PC-3 (cell line): ENCODE measurements around the gene PLAGL1. TPM values are rescaled to one million over a fixed set of nuclear protein-coding genes. Genes with fewer than 3 reads are reported as not detected.

Experiments
- ATAC-seq: fragments of 200-7000 bp; cut with Tn5 transposase; 2 replicates; pipeline ENCODE4 v1.9.1; 2020; ENCODE audit warnings: mild to moderate bottlenecking, moderate library complexity
- BruUV-seq: library from RNA; stranded (reverse); fragments of 400-500 nt; replicated peaks from 2 replicates; lab custom pipeline; 2021; lab: Mats Ljungman, UMichigan
- CTCF ChIA-PET: fragments of 300-600 bp; sonication (Branson Sonifier 250); formaldehyde crosslinking; loops from one replicate; lab custom pipeline; 2022; ENCODE audit warnings: antibody characterized with exemption; lab: Charles Lee
- POLR2A ChIA-PET: fragments of 300-600 bp; sonication (Branson Sonifier 250); formaldehyde crosslinking; loops from one replicate; lab custom pipeline; 2022; ENCODE audit warnings: antibody characterized with exemption; ENCODE audit not compliant: unreplicated experiment; lab: Charles Lee
- DNase-seq: peaks from one replicate; pipeline ENCODE4 v3.0.0-alpha.2; 2015
- H2AFZ ChIP-seq: fragments of 300-600 bp; sonication (generic); 2 replicates; pipeline ENCODE4 v1.6.0; 2016; ENCODE audit warnings: antibody characterized with exemption, low read length
- H3F3A ChIP-seq: fragments of 300-600 bp; sonication (generic); one replicate; pipeline ENCODE4 v1.6.0; 2017; ENCODE audit warnings: antibody characterized with exemption, low read length, control low read depth, mild to moderate bottlenecking; ENCODE audit not compliant: unreplicated experiment
- H3K27ac ChIP-seq: fragments of 300-600 bp; sonication (generic); 2 replicates; pipeline ENCODE4 v1.5.1; 2016; ENCODE audit warnings: mild to moderate bottlenecking, low read length
- H3K27me3 ChIP-seq: fragments of 300-600 bp; sonication (generic); 2 replicates; pipeline ENCODE4 v1.6.1; 2016; ENCODE audit warnings: low read length, mixed read lengths
- H3K36me3 ChIP-seq: fragments of 300-600 bp; sonication (generic); 2 replicates; pipeline ENCODE4 v1.6.1; 2016; ENCODE audit warnings: low read depth, mixed run types, low read length, mixed read lengths
- H3K4me1 ChIP-seq: fragments of 300-600 bp; sonication (generic); 2 replicates; pipeline ENCODE4 v1.5.1; 2016; ENCODE audit warnings: low read length; ENCODE audit not compliant: insufficient read depth
- H3K4me2 ChIP-seq: fragments of 300-600 bp; sonication (generic); 2 replicates; pipeline ENCODE4 v1.6.0; 2016; ENCODE audit warnings: low read length
- H3K4me3 ChIP-seq: fragments of 300-600 bp; sonication (generic); 2 replicates; pipeline ENCODE4 v1.5.1; 2016; ENCODE audit warnings: mild to moderate bottlenecking, low read length, mixed read lengths
- H3K79me2 ChIP-seq: fragments of 300-600 bp; sonication (generic); 2 replicates; pipeline ENCODE4 v1.6.1; 2017; ENCODE audit warnings: low read length, mixed read lengths
- H3K9ac ChIP-seq: fragments of 300-600 bp; sonication (generic); 2 replicates; pipeline ENCODE4 v1.6.0; 2016; ENCODE audit warnings: mild to moderate bottlenecking, low read length
- H3K9me2 ChIP-seq: fragments of 300-600 bp; sonication (generic); replicated peaks from 2 replicates; pipeline ENCODE4 v1.6.1; 2016; ENCODE audit warnings: mixed run types, low read length, mixed read lengths
- H3K9me3 ChIP-seq: fragments of 300-600 bp; sonication (generic); 2 replicates; pipeline ENCODE4 v1.6.1; 2016; ENCODE audit warnings: low read length, mixed read lengths
- H4K20me1 ChIP-seq: fragments of 300-600 bp; sonication (generic); 2 replicates; pipeline ENCODE4 v1.6.1; 2016; ENCODE audit warnings: low read length, mixed read lengths
- EZH2 ChIP-seq: fragments of 300-600 bp; sonication (generic); IDR thresholded peaks from one replicate; pipeline ENCODE4 v1.6.1; 2017; ENCODE audit warnings: antibody characterized with exemption, mild to moderate bottlenecking, low read length; ENCODE audit not compliant: unreplicated experiment
- EZH2phosphoT487 ChIP-seq: fragments of 300-600 bp; sonication (generic); IDR thresholded peaks from 2 replicates; pipeline ENCODE4 v1.6.1; 2018; ENCODE audit warnings: mild to moderate bottlenecking, antibody characterized with exemption, low read length, borderline replicate concordance
- intact Hi-C: fragments of 100-400 bp; cut with micrococcal nuclease; formaldehyde crosslinking; loops from 2 replicates; pipeline ENCODE4 v1.9.0; 2023
- total RNA-seq: library from RNA; depleted of rRNA; stranded (reverse); fragments of >200 nt; gene quantifications from 2 replicates; pipeline ENCODE4 v1.2.3, GENCODE V29; 2014
- TF ChIP-seq, protein P1 (sequence below): fragments of 300-600 bp; sonication (generic); conservative IDR thresholded peaks from 2 replicates; pipeline ENCODE4 v1.5.1; 2017; ENCODE audit warnings: antibody characterized with exemption, low read depth, mild to moderate bottlenecking, low read length

PLAGL1 gene
- total RNA-seq, 1 experiment from 2014 or later = 14.4 TPM

DNA sequence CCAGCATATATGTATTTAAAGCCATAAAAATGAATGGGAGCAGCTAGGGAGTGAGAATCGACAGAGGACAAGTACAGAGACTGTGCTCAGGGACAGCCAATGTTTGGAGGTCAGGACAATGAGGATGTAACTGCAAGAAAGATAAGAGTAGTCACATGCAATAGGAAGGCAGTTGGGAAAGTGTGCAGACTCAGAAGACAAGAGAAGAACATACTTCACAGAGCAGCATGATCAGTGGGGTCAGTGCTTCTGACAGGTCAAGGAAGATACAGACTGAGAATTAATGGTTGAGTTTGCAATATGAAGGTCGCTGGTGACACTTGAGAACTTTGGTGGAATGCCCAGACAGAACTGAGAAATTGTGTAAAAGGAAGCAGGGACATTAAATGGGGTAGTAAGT lies 25.1 kb downstream of the PLAGL1 start:
- H3K27ac ChIP-seq = no peak overlapping the region
- no peak overlapping the region for H3K9ac ChIP-seq
- H4K20me1 ChIP-seq = no peaks in the 10 kb centered on the region
- no peaks in the 10 kb centered on the region for H3K4me1 ChIP-seq
- no TSS peak for BruUV-seq
- ATAC-seq = no peak
- H3F3A ChIP-seq = no peaks in the 10 kb centered on the region
- no peaks in the 10 kb centered on the region for H3K79me2 ChIP-seq
- no peak for TF ChIP-seq EZH2phosphoT487
- H3K4me2 ChIP-seq = no peak overlapping the region
- H3K9me2 ChIP-seq = no peaks in the 10 kb centered on the region
- POLR2A ChIA-PET = no interaction called here
- intact Hi-C loops = no loop called here
- no peaks in the 10 kb centered on the region for H3K9me3 ChIP-seq
- no peak overlapping the region for H2AFZ ChIP-seq
- H3K36me3 ChIP-seq = no peaks in the 10 kb centered on the region
- H3K4me3 ChIP-seq = no peak overlapping the region
- no peak for DNase-seq
- H3K27me3 ChIP-seq = no peaks in the 10 kb centered on the region
- CTCF ChIA-PET = no interaction called here

DNA sequence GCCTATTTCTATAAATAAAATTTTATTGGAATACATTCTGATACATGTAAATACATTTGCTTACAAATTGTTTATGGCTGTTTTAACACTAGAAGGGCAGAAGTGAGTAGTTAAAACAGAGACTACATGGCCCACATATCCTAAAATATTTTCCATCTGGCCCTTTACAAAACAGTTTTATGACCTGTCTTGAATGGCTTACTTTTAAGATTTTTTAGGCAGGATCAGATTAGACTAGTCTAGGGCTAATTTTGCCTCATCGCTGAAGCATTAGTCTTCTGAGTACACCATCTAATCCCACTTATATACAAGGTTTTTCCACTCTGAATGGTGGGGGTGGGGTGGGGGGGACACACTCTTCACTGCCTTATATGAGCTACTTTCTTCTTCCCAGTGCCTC lies 27.1 kb downstream of the PLAGL1 start:
- H3K9ac ChIP-seq = no peak overlapping the region
- H3K79me2 ChIP-seq = no peaks in the 10 kb centered on the region
- TF ChIP-seq, protein P1, sequence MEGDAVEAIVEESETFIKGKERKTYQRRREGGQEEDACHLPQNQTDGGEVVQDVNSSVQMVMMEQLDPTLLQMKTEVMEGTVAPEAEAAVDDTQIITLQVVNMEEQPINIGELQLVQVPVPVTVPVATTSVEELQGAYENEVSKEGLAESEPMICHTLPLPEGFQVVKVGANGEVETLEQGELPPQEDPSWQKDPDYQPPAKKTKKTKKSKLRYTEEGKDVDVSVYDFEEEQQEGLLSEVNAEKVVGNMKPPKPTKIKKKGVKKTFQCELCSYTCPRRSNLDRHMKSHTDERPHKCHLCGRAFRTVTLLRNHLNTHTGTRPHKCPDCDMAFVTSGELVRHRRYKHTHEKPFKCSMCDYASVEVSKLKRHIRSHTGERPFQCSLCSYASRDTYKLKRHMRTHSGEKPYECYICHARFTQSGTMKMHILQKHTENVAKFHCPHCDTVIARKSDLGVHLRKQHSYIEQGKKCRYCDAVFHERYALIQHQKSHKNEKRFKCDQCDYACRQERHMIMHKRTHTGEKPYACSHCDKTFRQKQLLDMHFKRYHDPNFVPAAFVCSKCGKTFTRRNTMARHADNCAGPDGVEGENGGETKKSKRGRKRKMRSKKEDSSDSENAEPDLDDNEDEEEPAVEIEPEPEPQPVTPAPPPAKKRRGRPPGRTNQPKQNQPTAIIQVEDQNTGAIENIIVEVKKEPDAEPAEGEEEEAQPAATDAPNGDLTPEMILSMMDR = no peak
- TF ChIP-seq EZH2 (no peak), EZH2phosphoT487 (no peak)
- H3K36me3 ChIP-seq = no peaks in the 10 kb centered on the region
- ATAC-seq = no peak
- H3K27ac ChIP-seq = no peak overlapping the region
- no TSS peak for BruUV-seq
- H3K9me3 ChIP-seq = no peaks in the 10 kb centered on the region
- ChIA-PET POLR2A (no interaction called here), CTCF (no interaction called here)
- no peak overlapping the region for H2AFZ ChIP-seq
- no peaks in the 10 kb centered on the region for H3K9me2 ChIP-seq
- no peaks in the 10 kb centered on the region for H3F3A ChIP-seq
- no peaks in the 10 kb centered on the region for H3K4me1 ChIP-seq
- no peaks in the 10 kb centered on the region for H4K20me1 ChIP-seq
- no peaks in the 10 kb centered on the region for H3K27me3 ChIP-seq
- H3K4me3 ChIP-seq = no peak overlapping the region
- DNase-seq = no peak
- intact Hi-C loops = no loop called here
- H3K4me2 ChIP-seq = no peak overlapping the region

DNA sequence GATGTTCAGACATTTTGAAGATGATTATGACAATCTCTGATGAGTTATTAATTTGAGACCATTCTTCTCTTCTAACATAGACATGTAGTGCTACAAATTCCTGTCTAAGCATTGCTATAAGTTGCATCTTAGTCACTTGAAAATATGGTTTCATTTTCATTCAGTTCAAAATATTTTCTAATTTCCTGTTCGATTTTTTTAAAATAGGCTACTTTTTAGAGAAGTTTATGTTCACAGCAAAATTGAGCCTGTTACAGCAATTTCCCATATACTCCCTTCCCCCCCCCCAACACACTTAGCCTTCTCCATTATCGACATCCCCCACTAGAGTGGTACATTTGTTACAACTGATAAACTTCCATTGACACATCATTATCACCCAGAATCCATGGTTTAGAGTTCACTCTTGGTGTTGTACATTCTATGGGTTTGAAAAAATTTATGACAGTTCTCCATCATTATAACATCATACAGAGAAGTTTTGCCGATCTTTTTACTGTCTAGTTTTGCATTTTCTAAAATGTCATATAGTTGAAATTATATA lies 31.2 kb downstream of the PLAGL1 start:
- no peaks in the 10 kb centered on the region for H3K4me1 ChIP-seq
- CTCF ChIA-PET = no interaction called here
- no TSS peak for BruUV-seq
- no peak overlapping the region for H3K27ac ChIP-seq
- intact Hi-C loops = no loop called here
- H2AFZ ChIP-seq = no peak overlapping the region
- no peaks in the 10 kb centered on the region for H4K20me1 ChIP-seq
- no peaks in the 10 kb centered on the region for H3K79me2 ChIP-seq
- no peaks in the 10 kb centered on the region for H3K36me3 ChIP-seq
- H3K4me3 ChIP-seq = no peak overlapping the region
- H3K4me2 ChIP-seq = no peak overlapping the region
- POLR2A ChIA-PET = no interaction called here
- H3K9ac ChIP-seq = no peak overlapping the region
- H3K9me2 ChIP-seq = no peaks in the 10 kb centered on the region
- TF ChIP-seq EZH2phosphoT487 (no peak), EZH2 (no peak)
- TF ChIP-seq, protein P1 = no peak
- DNase-seq (no peak), ATAC-seq (no peak)
- no peaks in the 10 kb centered on the region for H3F3A ChIP-seq
- no peaks in the 10 kb centered on the region for H3K9me3 ChIP-seq
- H3K27me3 ChIP-seq = no peaks in the 10 kb centered on the region
